Stimulated activated CD4-positive, alpha-beta T cell treated with anti-CD3 and anti-CD28 coated beads, Interleukin-12 subunit alpha, Interleukin-12 subunit beta, amount 100 ng/mL, for 4 hours (primary cell): ENCODE results near the gene CHRNB4.
A peak's percentile ranks its signal among the peaks of the same experiment; 100 is the strongest.

Experiments
- DNase-seq: peaks from one replicate; pipeline ENCODE4 v3.0.0-alpha.2; 2020

The CHRNB4 gene

DNA sequence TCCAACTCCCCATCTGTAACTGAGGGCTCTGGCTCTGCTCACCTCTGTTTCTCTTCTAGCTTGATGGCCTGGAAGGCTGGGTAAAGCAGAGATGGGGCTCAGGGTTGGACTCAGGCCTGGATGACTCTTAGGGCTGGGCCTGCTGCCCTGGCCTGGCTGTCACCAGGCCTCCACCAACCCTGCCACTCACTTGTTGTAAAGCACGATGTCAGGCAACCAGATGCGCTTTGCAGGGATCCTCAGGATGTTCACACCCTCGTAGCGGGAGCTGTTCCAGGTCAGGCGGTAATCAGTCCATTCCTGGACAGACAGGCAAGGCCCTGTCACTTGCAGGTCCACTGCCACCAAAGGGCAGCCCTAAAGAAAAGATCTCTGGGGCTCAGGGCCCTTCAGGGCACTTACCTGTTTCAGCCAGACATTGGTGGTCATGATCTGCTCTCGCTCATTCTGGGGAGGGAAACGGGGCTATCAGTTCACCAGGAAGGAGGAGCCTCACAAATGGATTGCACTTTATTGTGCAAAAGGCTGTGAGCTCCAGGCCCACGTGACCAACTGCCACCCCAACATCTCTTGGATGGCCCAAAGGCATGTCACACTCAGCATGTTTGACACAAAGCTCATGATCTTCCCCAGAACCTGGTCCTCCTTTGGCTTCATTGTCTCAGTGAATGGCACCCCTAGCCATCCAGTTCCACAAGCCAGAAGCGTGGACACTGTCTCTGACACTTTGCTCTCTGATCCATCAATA is 9.9 kb downstream of the CHRNB4 start:
- DNase-seq, result no peak

- no peak for DNase-seq
Observed at GRCh38 chr15:78629716-78630065, 11.3 kb downstream of the CHRNB4 start.

DNA sequence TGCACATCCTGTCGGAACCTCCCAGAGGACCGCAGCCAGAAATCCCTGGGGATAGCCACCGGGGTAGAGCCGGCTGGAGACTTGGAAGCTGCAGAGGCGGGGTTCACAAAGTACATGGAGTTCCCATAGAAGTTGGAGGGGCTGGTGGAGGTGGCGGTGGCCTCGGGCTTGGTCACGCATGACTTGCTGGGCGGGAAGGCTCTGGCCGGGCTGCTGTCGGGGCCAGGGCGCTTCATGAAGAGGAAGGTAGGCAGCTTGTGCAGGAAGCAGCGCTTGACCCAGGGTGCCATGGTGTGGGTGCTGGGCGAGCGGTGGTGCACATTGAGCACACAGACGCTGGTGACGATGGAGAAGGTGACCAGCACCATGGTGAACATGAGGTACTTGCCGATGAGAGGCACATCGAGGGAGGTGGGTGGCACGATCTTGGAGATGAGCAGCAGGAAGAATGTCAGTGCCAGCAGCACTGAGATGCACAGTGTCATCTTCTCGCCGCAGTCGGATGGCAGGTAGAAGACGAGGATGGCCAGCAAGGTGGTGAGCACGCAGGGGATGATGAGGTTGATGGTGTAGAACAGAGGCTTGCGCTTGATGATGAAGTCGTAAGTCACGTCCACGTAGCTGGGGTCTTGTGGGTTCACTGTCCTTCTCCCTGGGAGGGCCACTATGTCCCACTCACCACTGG is 11.8 kb downstream of the CHRNB4 start:
- no peak for DNase-seq

GRCh38 chr15:78628227-78628626 is 12.8 kb downstream of the CHRNB4 start:
- no peak for DNase-seq

DNA sequence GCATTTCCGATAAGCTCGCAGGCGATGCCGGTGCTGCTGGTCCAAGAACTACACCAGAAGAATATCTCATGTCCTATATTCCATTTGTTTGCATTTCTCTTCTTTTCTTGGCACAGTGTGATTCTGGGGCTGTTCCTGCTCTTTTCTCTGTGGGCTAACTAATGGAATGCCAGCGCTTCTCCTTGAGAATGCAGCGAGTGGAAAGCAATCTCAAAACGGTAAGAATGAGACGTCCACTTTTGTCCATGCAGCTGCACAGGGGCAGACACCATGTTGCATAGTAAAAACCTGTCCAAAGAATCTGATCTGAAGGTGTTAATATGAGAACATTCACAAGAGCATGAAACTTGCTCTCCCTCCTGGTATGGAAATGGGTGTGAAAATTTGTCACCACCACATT is 13.7 kb downstream of the CHRNB4 start:
- no peak for DNase-seq

DNA sequence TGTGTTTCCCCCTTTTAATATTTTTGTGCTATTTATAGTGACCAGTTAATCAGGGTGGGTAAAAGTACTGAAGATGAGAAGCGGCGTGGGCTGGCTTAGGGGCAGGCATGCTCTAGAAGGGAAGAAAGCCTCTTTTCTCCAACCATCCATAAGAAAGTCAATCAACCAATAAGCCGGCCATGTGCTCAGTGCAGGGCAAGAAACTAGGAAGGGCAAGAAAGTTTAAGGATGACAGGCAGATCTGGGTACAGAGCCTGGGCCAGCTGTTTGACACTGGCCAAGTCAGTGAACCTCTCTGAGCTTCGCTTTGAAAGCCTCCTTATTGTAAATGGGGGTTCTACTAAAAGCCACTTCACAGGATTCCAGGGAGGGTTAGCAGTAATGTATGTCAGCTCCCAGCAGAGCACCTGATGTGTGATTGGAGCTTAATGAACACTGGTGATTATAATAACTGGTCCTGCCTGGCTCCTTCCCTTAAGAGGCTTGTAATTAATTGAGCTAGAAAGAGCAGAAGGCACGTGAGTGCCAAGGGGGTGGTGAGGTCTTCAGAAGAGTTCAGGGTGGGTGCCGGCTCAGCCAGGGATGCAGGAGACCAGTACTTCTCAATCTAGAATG is 14.5 kb downstream of the CHRNB4 start:
- no peak for DNase-seq

GRCh38 chr15:78625606-78626280 is 15.3 kb downstream of the CHRNB4 start:
- no peak for DNase-seq

DNA sequence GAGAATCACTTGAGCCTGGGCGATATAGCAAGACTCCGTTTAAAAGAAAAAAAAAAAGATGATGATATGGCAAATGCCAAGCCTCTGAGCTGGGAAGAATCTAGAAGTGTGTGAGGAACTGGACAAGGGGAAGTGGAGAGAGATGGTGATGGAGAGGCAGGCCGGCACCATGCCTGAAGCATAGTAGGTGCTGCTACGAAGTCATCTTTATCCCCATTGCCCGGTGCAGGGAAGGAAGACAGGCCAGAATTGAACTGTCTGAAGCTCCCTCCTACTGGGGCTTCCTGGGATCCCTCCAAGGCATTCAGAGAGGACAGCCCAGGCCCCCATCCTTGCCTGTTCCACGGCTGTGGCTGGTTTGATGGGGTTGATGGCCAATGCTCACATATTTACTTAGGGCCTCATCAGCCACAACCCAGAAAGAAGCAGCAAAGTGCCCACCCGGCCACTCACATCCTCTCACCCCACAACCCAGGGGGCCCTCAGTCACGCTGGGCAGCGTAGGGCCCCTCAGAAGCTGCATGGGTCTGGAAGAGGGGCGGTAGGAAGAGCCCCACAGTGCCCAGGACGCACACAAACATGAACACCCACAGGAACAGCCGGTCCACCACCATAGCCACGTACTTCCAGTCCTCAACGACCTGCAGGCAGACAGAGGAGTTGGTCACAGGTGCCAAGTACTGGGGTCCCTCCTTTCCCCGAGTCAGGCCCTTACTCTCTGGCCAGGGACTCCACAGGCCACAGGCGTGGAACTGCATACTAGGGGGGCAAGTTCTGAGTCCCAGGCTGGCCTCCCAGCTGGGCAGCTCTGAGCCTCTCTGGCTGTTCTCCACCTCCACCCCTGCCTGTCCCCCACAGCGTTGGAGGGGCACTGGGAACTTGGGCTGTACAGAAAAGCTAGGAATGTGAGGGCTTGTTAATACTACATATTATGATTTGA is 16.1 kb downstream of the CHRNB4 start:
- DNase-seq, result no peak

GRCh38 chr15:78623786-78624497 is 17.1 kb downstream of the CHRNB4 start:
- no peak for DNase-seq

DNA sequence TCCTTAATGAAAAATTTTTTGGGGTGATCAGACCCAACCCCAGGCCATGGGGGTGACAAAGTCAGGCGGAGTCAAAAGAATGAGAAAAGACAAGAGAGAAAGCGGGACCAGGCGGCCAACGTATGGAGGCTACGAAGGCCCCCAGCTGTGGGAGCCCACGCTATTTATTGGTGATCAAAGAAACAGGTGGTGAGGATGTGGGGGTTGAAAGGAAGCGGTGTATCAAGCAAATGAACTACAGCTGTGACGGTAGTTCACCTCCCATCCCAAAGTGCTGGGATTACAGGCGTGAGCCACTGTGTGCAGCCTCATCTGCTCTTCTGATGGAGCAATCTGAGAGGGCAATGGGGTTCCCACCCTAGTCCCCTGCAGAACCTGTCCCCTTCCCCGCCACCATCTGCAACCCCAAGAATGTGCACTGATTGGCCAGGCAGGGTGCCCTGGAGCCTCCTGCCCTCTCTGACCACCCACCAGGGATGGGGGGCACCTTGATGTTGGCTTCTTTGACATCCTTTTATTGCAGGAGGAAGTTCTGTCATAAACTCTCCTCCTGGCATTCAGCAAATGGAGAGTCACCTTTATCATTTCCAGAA is 19.1 kb downstream of the CHRNB4 start:
- DNase-seq, result no peak

GRCh38 chr15:78620527-78621421 is 20.2 kb downstream of the CHRNB4 start, which contains the start of gene CHRNA3:
Gene CHRNA3 (minus strand): TSS chr15:78620996. CDS start chr15:78620794, 202 bp downstream.
- no peak for DNase-seq

GRCh38 chr15:78620021-78620526 is 20.9 kb downstream of the CHRNB4 start:
- no peak for DNase-seq

DNA sequence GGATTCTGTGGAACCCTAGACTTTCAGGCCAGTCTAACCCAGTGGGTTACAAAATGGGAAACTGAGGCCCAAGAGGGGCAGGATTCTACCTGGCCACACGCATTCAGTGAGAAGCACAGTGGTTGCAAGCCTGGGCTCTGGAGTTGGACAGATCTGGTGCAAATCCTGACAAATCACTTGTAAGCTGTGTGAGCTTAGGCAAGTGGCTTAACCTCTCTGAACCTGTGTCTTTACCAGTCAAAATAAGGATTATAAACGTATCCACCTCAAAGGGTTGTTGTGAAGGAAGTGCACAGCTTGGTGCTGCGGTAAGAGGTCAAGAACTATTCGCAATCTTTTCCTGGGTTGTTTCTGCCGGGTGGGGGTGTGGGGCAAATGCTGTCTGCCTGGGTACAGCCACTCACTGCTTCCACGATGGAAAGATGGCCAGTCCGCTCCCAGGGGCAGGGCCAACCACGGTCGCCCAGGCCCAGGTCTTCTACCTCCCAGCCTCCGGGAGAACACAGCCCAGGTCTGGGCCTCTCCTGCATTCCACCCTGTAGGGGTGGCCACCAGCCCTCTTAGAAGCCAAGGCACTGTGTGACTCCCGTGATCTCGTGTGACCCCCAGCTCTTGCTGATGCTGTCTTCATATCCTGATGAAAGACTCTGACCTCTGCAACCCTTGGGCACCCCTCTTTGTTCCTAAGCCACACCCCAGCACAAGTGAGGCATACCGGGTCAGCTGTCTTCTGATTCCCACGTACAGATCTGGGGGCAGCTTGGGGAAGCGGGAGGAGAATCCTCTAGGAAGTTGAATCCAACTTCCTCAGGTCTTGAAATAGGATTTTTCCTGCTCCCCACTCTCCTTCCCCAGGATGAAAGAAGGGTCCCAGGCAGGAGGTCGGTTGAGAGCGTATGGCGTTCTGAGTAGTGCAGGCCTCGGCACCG is 21.7 kb downstream of the CHRNB4 start:
- no peak for DNase-seq

DNA sequence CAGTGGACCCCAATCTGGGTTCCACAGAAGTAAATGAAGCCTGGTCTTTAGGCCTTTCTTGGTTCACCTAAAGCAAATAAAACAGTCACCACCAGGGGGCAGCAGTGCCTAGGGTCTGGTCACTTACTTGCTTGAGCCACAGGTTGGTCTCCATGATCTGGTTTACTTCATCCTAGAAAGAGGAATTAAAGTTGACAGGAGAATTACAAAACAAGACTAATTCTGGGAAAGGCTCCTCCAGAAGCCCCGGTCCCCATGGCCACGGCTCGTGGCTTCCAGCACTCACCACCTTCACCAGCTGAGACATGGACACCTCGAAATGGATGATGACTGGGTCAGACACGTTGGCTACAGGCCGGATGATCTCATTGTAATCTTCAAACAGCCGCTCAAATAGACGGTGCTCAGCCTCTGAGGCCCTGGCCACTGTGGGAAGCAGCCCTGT is 22.5 kb downstream of the CHRNB4 start:
- DNase-seq, result peak; percentile 77

GRCh38 chr15:78618064-78618463 is 22.9 kb downstream of the CHRNB4 start:
- DNase-seq, result no peak

GRCh38 chr15:78617516-78617915 is 23.5 kb downstream of the CHRNB4 start:
- DNase-seq, result no peak

DNA sequence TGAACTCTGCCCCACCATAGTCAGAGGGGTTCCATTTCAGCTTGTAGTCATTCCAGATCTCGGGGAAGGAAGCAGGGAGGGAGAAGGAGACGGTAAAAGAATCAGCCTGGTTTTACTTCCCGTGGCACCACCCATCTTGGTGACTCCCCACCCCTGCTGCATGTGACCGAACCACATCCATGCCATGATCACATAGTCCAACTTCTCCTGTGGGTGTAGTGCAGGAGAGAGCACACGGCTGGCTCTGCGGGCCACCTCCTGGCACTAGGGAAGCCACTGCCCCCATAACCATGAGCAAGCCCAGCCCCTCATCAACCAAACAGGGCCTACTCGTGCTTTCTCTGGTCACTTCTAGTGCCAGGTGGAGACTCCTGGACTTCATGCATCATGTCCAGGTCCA is 23.9 kb downstream of the CHRNB4 start:
- DNase-seq, result no peak

DNA sequence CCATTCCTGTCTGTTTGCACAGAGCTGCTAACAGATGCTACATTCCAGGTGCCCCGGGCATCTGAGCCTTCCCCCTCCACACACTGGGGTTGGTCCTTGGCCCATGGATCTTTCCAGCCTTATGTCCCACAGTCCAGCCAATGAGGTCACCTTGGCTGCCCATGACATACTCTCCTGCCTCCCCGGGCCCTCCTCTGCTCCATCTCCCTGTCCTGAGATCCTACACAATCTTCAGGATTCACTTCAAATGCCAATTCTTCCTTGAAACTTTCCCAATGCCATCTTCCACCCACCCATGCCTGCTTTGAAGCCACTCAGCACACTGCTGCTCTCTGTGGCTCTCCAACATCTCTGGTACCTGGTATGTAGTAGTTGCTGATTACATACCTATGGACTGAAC is 24.5 kb downstream of the CHRNB4 start:
- DNase-seq, result no peak

GRCh38 chr15:78615151-78615589 is 25.8 kb downstream of the CHRNB4 start:
- DNase-seq, result no peak
